HG03135 (cell line): Measurements from ENCODE around the gene PCSK4.

Experiments used
- ATAC-seq: cut with Tn5 transposase; IDR thresholded peaks from one replicate; pipeline ENCODE4 v1.9.1; 2021; ENCODE audit warnings: mild to moderate bottlenecking, moderate library complexity; ENCODE audit not compliant: unreplicated experiment

Gene PCSK4

DNA sequence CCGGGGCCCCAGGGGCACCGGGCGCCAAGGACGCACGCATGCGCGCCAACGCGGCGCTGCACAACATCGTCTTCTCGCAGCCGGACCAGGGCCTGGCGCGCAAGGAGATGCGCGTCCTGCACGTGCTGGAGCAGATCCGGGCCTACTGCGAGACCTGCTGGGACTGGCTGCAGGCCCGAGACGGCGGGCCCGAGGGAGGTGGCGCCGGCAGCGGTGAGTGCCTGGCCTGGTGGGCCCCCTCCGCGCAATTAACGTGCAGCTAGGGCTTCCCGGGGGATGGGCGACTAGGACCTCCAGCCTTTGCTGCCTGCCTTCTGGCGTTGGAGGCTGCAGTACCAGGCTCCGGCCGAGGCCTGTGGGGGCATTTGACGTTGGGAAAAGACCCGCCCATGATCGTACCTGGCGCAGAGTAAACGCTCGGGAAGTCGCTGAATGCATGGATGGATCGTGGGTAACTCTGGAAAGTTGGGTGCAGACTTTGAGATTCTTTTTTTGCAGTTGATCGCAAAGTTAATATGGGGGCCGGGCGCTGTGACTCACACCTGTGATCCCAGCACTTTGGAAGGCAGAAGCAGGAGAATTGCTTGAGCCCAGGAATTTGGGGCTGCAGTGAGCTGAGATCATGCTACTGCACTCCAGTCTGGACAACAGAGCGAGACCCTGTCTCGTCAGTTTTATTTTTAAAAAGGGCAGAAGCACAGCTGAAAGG is 33.0 kb downstream of the PCSK4 start:
- ATAC-seq = no peak

- ATAC-seq = no peak
These were observed 33.8 kb downstream of the PCSK4 start for GRCh38 chr19:1456121-1456900.

DNA sequence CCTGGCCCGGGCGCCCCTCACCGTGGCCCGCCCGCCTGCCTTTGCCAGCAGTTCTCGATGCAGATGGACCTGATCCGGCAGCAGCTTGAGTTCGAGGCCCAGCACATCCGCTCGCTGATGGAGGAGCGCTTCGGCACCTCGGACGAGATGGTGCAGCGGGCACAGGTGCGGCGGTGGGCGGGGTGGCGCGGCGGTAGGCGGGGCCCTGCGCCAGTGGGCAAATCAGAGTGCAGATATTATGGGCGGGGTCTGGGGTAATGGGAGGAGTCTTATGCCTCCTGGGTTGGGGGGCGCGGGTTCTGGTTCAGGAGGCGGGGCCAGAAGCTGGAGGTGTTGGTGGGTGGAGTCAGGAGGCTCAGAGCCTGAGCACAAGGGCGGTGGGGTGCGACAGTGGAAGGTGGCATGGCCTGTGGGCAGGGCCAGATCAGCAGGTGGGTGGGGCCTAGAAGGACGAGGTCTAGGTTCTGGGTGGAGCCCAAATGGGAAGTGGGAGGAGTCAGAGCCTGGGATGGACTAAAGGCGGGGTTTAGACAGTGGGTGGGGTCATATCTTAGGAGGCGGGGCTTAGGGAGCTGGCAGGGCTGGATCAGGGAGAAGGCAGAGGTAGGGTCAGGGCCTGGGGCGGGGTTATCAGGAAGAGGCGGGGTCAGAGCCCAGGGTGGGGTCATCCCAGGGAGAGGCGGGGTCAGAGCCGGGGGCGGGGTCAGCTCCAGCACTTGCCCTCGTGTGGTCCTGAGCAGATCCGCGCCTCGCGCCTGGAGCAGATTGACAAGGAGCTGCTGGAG is 34.6 kb downstream of the PCSK4 start:
- ATAC-seq = no peak

- ATAC-seq = no peak
These were observed 35.2 kb downstream of the PCSK4 start for GRCh38 chr19:1455002-1455335.

- no peak for ATAC-seq
These were observed 36.4 kb downstream of the PCSK4 start for GRCh38 chr19:1453525-1454364.

GRCh38 chr19:1452802-1453524 is 37.2 kb downstream of the PCSK4 start:
- no peak for ATAC-seq

DNA sequence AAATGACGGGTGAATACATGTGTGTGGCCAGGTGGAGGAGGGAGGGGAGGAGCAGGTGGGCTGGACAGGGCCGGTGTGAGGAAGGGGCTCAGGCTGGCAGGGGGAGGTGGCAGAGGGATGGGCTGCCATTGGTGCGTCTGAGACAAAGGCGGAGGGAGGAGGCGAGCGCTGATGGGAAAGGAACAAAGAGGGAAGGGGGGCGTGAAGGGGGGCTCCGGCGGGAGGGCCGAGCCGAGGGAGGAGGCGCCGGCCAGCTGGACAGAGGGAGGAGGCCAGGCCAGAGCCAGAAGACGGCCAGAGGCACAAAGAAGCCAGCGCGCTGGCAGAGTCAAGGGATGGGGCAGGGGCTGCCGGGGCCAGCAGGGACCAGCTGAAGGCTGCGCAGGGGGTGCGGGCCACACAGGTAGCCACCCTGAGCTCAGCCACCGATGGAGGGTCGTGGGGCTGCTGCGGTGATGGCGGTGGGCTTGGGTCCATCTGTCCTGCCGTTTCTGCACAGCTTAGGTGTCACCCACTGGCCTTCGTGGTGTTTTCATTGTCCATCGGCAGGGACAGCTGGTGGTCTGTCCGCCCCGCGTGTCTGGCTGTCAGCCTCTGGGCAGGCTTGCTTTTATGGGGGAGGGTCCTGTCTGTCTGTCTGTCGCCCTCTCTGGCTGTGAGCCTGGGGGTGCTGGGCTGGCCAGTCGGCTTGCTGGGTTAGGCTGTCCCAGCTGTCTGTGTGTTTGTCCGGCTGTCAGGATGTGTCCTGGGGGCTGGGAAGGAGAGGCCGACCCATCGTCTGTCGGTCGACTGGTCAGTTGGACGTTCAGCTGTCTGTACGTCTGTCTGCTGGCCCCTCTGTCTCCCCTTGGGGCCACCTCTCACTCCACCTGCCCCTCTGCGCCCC is 38.0 kb downstream of the PCSK4 start:
- ATAC-seq = no peak

- no peak for ATAC-seq
These were observed 39.1 kb downstream of the PCSK4 start for GRCh38 chr19:1450735-1451731.

- no peak for ATAC-seq
These were observed 40.4 kb downstream of the PCSK4 start, which contains the start of gene APC2 for GRCh38 chr19:1449467-1450442. APC2 (plus strand) TSS chr19:1450121; CDS start chr19:1453002, 2,881 bp downstream.

GRCh38 chr19:1447944-1448343 is 42.2 kb downstream of the PCSK4 start:
- ATAC-seq = no peak

- no peak for ATAC-seq
These were observed 42.6 kb downstream of the PCSK4 start for GRCh38 chr19:1447504-1447903.

DNA sequence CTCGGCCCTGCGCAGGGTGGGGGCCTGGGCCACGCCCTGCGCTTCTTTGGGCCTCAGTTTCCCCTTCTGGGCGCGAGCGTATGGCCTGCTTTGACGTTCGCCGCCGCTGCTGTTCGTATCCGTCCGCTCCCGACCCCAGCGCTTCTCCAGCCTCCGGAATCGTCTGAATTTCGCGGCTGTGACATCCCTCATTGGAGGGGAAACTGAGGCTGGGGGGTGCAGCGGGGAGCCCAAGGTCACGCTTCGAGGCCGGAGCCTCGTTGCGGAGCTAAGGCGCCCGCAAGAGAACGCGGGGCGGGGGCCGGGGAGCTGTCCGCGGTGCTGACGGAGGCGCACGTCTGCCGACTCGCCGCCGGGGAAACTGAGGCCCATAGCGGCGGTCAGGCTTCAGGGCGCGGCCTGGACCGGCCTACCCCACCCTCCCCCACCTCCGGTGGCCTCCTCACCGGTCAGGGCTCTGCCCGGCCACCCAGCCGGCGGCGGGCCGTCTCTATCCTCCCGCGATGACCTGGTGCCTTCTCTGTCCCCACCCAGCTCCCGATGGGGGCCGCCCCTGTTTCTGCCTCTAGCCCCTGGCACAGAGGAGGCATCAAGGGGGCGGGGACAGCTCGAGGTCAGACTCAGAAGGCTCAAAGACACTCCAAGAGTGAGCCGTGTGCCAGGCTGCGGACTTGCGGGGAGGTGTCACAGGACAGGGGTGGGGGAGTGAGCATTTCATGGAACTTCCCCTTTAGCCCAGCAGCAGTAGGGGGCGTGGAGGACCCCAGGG is 43.3 kb downstream of the PCSK4 start:
- no peak for ATAC-seq

DNA sequence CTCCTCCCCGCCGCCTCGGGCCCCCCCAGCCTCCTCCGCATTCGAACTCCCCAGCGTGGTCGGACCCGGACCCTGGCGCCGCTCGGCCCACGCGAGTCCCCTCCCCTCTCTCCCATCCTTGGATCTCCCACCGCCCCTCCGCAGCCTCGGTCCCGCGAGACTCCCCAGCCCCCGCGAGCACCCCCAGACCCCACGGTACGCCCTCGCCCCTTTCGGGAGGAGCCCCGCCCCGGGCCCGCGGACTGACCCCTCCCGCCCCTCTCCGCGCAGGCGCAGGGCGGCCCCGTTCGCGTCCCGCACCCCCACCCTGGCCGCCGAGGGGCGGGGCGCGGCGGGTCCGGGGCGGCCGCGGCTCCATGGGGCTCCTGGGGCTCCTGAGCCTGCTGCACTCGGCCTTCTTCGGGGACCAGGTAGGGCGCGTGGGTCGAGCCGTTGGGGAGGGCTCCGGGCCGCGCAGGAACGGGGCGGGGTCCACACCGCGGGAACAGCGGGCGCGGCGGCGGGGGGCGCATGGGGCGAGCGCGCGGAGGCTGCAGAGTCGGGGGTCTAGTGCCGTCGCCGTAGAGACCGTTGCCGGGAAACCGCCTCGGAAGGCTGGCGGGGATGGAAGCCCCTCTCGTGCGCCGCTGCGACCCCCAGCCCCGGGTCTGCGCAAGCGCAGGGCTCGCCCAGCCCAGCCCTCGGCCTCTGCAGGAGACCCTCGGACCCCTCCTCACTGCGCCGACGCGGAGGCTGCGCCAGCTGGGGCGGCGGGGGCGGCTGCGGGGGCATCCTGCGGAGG is 44.0 kb downstream of the PCSK4 start:
- no peak for ATAC-seq

GRCh38 chr19:1445185-1445931 is 44.8 kb downstream of the PCSK4 start:
- no peak for ATAC-seq
